Loucy (cell line): Measurements from ENCODE around the gene KCNMB2.

Source experiments
- EZH2phosphoT487 ChIP-seq: fragments of 200-600 bp; IDR thresholded peaks from 2 replicates; pipeline ENCODE4 v1.6.1; 2018; ENCODE audit warnings: antibody characterized with exemption, mild to moderate bottlenecking, moderate library complexity, borderline replicate concordance
- TF ChIP-seq, protein P1 (sequence below): fragments of 200-600 bp; sonication (generic); conservative IDR thresholded peaks from 2 replicates; pipeline ENCODE4 v1.5.1; 2014; ENCODE audit warnings: mild to moderate bottlenecking, antibody characterized with exemption, low read length

DNA sequence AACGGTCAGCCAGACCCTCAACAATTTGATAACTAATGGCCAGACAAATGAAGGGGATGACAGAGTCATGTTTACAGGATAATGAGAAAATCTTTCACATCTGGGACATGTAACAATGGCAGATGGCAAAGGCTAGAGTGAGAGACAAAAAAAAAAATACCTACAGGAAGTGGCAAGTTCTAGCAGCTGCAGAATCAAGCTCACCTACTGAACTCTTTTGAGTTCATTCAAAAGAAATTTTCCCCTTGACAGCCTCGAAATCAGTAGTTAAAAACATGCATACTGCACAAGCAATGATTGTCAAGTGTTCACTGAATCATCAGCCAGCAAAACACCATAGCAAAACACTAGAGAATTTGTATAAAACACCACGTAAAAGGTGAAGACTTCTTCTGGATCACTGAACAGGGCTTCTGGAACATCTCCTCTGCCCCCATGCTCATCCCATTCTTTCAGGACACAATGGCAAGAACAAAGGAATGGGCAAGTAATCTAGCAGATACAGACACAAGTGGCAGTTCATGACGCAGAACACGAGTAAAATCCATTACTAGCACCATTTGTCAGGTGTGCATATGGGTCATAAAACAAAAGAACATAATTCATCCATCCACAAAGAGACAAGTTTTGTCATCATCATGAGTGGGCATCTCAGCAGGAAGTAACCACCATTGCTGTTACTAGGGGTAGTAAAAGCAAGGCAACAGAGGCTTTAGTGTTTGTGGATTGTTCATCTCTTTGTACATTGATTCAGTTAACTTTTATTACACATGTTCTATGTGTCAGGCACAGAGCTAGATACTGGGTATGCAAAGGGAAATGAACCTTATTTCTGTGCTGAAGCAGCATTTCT lies 13.8 kb upstream of the KCNMB2 start:
- TF ChIP-seq, protein P1, sequence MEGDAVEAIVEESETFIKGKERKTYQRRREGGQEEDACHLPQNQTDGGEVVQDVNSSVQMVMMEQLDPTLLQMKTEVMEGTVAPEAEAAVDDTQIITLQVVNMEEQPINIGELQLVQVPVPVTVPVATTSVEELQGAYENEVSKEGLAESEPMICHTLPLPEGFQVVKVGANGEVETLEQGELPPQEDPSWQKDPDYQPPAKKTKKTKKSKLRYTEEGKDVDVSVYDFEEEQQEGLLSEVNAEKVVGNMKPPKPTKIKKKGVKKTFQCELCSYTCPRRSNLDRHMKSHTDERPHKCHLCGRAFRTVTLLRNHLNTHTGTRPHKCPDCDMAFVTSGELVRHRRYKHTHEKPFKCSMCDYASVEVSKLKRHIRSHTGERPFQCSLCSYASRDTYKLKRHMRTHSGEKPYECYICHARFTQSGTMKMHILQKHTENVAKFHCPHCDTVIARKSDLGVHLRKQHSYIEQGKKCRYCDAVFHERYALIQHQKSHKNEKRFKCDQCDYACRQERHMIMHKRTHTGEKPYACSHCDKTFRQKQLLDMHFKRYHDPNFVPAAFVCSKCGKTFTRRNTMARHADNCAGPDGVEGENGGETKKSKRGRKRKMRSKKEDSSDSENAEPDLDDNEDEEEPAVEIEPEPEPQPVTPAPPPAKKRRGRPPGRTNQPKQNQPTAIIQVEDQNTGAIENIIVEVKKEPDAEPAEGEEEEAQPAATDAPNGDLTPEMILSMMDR = no peak
- no peak for TF ChIP-seq EZH2phosphoT487
